HG03095 (cell line): ENCODE measurements around the gene PIP4K2A.

Experiments
- ATAC-seq: cut with Tn5 transposase; IDR thresholded peaks from one replicate; pipeline ENCODE4 v1.9.1; 2021; ENCODE audit warnings: moderate library complexity; ENCODE audit not compliant: unreplicated experiment

PIP4K2A gene

GRCh38 chr10:22669163-22669711 is 45.1 kb downstream of the PIP4K2A start:
- ATAC-seq: no peak

- ATAC-seq: no peak
These were observed 47.3 kb downstream of the PIP4K2A start for GRCh38 chr10:22667093-22667480.

DNA sequence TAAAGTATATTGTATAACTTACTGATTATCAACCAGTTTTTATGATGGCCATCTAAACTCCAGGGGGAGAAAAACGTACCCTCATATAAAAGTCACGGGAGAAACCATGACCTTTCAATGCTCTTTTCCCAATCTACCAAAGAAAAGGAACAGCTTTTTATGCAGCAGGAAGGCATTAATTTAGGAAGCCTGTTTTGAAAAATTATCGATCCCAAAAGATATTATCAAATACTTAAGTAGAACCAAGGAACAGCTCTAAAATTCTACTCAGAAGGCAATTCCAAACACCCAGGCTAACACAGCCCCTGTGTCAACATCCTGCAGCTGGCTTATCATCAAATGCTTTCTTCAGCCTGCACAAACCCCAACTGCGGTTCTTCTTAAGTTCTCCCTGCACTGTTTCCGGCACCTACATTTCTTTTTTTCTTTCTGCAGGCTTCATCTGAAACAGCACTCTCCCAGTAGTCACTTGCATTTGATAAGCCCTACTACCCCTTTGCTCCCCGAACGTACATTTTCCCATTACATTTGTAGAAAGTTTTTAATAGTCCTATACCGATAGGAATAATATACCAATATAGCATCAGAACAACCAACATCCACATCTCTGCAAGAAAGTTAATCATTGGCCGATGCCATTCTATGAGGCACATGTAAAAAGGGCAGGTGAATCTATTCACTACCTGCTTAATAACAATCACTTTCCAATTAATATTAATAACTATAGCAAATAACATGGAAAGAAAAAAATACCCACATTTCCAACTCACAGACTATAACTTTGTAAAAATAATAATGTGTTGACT is 47.9 kb downstream of the PIP4K2A start:
- peak; percentile 75 for ATAC-seq

- no peak for ATAC-seq
These were observed 49.0 kb downstream of the PIP4K2A start for GRCh38 chr10:22665329-22665728.

GRCh38 chr10:22662733-22663330 is 51.5 kb downstream of the PIP4K2A start:
- ATAC-seq: no peak

DNA sequence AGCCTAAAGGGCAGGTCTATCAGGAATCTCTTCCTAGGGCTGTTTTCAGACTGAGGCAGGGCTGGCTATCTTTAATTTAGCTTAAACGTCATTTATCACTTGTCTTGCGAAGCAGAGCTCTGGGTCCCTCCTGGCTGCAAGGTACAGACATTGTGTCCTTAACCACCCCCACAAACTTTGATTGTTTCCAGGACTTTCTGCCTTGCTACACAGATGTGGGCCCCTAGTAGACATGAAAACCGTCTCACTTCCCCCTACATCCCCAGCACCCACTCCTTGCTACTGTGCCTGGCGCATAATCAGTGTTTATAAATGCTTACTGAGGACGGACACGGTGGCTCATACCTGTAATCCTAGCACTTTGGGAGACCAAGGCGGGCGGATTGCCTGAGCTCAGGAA is 54.5 kb downstream of the PIP4K2A start:
- no peak for ATAC-seq

GRCh38 chr10:22658745-22659410 is 55.5 kb downstream of the PIP4K2A start:
- no peak for ATAC-seq

DNA sequence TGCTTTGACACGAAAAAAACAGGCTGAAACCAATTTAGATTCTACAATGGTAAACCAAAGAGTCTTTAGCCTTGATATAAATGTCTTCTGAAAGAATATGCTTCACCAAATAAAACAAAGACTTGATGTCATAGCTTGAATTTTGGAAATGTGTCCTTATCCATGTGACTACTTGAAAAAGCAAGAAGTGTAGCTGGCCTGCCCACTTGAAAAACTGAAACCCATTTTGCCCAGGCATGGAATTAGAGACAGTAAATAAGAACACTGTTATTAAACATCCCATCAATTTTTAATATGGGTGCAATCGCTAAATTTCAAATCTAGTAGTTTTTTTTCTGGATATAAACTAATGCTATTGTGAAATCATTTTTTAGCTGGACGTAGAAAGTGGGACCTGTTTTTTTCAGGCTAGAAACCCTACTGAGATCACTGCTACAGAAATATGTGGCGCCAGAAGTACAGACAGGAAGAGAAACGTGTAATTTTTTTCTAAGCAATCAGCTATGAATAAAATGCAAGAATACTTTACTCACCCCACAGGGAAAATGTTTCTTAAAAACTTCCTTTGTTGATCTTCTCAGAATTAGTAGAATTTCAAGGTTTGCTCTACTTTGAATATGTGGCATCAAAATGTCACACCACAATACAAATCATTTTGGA is 56.7 kb downstream of the PIP4K2A start:
- no peak for ATAC-seq

GRCh38 chr10:22657024-22657423 is 57.4 kb downstream of the PIP4K2A start:
- ATAC-seq: no peak

- no peak for ATAC-seq
These were observed 58.3 kb downstream of the PIP4K2A start for GRCh38 chr10:22656036-22656435.

DNA sequence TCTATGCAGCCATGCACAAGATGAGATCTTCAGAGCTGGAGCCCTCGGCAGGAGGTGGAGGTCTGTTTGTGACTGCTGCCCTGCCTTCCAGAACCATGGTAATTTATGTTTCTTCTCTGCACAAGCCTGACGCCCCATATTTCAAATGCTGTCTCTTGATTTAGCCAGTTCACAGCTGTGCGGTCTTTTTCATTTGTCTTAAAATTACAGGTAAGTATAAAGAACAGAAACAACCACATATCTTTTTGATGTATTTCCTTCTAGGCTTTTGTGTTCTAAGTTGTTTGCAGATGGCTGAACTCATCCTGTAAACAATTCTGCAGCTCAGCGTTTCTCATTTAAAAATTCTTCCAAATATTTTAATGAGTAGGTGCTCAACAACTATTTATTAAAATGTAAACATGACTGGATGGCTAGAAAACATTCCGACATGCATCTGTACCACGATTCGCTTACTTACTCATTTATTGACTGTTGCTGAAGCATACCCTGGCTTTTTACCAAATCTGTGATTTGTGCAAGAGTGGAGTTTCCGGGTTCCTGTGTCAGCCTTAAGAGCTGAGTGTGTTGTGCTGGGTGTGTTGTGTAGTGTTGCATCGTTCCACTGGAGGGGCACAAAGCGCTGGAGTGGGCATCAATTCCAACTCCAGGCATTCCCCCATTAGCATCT is 58.9 kb downstream of the PIP4K2A start:
- ATAC-seq: no peak

DNA sequence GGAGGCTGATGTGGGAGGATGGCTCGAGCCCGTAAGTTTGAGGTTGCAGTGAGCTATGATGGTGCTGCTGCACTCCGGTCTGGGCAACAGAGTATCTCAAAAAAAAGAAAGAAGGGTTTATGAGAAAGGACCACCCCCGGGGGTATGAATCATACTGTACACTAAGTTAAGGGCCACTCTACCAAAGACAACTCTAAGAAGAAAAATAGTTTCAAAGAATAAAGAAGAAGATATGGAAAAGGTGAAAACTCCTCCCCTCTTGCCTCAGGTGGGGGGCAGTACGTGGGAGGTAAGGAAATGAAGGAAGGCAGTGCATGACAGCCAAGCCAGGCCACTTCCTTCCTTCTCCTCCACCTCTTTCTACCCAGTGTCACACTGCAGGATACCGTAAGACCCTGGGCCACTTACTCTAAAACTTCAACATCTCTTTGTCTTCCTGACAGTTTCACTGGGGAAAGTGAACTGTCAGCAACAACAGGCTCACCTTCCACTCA is 61.3 kb downstream of the PIP4K2A start:
- ATAC-seq: no peak

GRCh38 chr10:22651276-22651980 is 63.0 kb downstream of the PIP4K2A start:
- ATAC-seq: no peak

DNA sequence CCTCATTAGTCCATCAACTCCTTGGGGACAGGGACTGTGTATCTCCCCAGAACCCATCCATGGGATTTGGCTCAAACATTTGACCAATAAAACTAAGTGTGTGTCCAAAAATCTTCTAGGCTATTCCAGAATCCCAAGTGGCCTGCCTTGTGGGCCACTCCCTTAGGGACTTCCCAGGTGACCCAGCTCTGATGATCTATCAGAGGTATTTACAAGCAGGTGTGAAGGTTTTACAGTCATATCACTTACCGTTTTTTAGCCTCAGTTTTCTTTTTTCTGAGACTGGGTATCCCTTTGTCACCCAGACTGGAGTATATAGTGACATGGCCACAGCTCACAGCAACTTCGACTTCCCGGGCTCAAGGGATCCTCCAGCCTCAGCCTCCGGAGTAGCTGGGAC is 64.4 kb downstream of the PIP4K2A start:
- no peak for ATAC-seq

- ATAC-seq: no peak
These were observed 65.0 kb downstream of the PIP4K2A start for GRCh38 chr10:22649390-22649841.

GRCh38 chr10:22648547-22648961 is 65.8 kb downstream of the PIP4K2A start:
- ATAC-seq: peak; percentile 42

DNA sequence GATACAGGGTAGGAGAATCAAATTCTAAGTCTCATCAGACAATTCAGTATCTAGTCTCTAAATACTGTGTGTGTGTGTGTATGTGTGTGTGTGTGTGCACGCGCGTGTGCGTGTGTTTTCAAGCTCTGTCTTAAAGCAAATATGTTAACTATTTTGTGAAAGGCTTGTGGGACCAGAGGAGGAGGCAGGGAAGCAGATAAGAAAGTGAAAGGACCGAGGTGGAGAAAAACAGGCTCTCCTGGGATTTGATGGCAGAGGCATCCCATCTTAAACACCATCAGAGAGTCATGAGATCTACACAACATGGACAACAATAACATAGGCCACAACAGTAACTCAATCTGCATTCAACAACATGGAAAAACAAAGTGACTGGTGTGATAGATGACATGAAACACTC is 67.1 kb downstream of the PIP4K2A start:
- no peak for ATAC-seq

- peak; percentile 36 for ATAC-seq
These were observed 68.0 kb downstream of the PIP4K2A start for GRCh38 chr10:22646388-22646853.

- no peak for ATAC-seq
These were observed 70.2 kb downstream of the PIP4K2A start for GRCh38 chr10:22644222-22644621.

GRCh38 chr10:22643775-22644174 is 70.6 kb downstream of the PIP4K2A start:
- no peak for ATAC-seq
